HG03095 (cell line): ENCODE measurements around the gene PYROXD2.
A peak's percentile ranks its signal among the peaks of the same experiment; 100 is the strongest.
"Not testable (repeated sequence)": the region's sequence is repeated elsewhere in the genome, so short reads cannot be mapped to it uniquely, and the experiment has no call there.

Experiments
- ATAC-seq: cut with Tn5 transposase; IDR thresholded peaks from one replicate; pipeline ENCODE4 v1.9.1; 2021; ENCODE audit warnings: moderate library complexity; ENCODE audit not compliant: unreplicated experiment

Gene PYROXD2

GRCh38 chr10:98370831-98371820 is 43.9 kb downstream of the PYROXD2 start:
- ATAC-seq = no peak

DNA sequence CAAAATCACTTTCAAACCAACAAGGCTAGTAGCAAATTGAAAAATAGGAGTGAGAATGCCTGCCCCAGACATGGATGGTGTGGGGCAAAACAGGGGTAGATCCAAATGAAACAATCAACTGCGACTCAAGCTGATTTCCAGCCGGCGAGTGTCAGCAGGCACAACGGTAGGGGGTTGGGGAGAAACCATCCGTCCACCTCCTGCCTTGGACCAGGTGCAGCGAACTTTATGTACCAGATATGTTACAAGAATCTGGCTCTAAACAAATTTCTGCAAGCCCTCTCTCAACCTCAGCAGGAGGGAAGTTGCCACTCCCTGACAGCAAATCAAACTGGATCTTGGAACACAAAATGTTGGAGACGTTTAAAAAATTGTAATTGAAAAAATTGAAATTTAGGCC is 45.2 kb downstream of the PYROXD2 start:
- ATAC-seq = no peak

DNA sequence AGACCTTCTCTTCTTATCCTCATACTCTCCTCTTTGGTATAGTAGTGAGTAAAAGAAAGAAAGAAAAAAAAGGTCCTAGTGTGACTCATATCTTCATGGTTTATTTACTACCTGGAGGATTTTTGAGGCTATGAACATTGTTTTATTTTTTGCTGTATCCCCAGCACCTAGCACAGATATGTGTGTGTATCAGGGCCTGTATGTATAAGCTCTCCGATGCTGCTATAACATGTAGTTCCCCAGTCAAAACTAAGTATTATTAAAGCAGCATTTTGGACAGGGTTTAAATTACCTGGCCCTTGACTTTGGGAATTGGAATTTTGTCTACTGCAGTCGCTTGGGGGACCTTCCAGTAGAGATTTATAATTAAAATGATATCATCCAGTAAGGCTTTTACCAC is 46.3 kb downstream of the PYROXD2 start:
- ATAC-seq = no peak

DNA sequence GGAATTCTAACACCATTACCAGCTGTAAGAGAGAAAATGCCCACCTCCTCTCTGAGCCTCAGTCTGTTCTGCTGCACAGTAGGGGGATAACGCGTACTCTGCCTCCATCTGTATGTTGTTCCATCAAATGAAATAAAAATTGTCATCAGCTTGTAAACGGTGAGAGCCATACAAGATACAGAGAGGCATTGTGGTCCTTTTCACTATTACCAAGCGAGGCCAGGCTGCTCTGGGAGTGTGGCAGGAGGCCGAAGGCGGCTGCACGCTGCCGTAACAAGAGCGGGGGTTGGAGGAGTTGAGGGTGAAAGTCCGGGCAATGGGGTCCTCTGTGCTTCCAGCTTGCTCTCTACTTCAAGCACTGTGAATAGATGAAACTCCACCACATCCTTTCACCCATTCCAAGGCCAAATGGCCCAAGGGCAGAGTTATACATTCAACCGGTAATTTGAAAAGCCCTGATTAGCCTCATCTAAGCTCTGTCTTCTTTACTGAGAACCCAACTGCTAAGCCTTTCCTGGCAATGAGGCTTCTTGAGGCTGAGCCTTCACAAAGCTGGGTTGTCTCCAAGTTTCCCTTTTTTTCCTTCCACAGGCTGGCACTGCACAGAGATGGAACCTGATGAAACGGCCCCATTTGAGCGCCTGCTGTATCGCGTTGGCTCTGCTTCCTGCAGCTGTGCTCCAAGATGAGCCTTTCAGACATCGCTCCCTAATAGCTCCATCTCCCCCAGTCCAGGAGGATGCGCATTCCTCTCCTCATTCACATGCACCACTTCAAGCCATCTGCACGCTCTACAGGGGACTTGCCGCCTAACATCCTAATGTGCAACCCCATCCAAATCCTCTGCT is 47.2 kb downstream of the PYROXD2 start:
- ATAC-seq = no peak

DNA sequence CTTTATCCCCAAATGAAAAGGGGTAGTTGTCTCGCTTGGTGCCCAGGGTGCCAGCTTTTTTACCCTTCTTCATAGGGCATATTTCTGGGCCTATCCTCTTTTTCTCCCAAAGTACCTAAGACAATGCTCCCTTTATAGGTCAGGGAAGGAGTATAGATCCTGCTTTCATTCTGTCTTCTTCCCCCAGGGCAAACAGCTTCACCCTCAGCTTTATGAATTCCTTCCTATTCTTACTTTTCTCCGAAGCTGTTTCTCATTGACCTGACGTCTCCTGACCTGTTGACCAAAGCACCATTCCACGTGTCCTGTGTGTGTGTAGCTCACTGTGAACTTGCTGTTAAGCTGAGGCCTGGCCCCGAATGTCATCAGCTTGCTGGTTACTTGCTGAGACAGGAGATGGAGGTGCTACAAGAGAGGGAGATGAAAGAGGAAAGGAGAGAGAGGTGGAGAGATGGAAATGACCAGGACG is 48.9 kb downstream of the PYROXD2 start:
- ATAC-seq = no peak

DNA sequence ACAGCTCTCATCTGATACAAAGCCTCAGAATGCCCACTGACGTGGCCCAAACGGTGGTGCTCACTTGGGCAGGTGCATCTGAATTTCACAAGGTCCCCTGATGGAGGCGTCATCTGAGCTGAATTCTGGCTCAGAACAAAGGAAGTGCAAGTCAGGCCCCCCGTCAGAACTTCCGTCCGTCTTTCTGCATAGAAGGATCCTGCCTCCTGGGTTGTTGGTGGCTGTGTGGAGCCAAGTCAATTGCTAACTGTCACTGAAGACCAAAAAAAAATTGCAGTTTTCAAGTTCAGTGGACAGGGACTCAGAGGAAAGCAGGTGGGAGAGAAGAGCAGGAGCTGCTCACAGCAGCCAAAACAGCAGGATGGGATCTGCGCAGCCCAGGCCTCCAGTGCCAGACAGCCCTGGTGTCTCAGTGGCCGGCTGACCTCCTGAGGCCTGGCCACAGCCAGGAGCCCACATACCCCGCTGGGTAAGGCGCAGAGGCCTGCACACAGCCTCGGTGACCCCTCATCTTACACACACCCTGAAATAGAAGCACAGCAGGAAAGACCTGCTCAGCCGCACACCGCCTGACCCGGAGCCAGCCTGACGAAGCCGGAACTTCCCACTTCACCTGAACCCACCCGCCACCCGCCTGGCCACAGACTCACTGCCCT is 49.4 kb downstream of the PYROXD2 start:
- no peak for ATAC-seq

DNA sequence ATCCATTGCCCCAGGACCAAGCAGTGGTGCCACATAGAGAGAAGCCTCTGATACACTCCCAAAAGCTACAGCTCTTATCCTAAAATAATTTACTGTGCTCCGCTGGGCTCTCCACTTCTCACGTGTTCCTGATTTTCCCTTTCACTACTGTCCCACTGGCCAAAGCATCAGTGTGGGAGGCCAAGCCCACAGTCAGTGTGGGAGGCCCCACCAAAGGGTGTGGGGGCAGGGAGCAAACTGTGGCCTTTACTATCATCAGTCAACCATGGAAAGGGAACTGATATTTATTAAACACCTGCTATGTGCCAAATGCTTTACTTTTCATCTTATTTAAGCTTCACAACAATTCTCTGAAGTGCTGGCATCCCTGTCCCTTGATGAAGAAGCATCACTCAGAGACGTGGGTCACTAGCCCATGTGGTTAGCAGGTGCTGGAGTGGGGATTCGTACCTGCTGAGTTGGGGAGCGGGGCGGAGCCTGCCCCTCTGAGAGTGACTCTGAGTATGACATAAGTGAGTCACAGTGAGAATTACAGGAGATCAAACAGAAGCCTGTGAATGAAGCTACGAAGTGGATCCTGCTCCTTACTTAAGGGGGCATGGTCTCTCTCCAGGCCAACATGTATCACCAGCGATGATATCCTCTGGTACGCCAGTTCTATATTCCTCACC is 50.4 kb downstream of the PYROXD2 start:
- no peak for ATAC-seq

DNA sequence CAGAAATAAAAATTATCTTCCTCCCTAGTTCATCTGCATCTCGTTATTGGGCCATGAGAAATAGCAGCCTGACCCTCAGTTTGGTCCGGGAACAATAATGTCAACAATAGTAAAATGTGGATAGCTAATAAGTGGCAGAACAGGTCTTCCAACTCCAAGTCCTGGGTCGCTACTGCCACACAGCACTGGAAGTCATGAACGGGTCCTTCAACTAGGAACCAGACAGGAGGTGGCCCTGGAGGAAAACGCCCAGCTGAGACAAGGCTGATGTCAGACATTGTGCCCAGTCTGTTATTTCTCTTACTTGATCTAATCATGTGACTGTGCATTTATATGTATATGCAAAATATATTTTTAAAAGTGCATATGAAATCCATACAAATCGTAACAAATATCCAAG is 51.8 kb downstream of the PYROXD2 start:
- no peak for ATAC-seq

GRCh38 chr10:98361131-98362025 is 53.6 kb downstream of the PYROXD2 start:
- ATAC-seq = peak; percentile 95

DNA sequence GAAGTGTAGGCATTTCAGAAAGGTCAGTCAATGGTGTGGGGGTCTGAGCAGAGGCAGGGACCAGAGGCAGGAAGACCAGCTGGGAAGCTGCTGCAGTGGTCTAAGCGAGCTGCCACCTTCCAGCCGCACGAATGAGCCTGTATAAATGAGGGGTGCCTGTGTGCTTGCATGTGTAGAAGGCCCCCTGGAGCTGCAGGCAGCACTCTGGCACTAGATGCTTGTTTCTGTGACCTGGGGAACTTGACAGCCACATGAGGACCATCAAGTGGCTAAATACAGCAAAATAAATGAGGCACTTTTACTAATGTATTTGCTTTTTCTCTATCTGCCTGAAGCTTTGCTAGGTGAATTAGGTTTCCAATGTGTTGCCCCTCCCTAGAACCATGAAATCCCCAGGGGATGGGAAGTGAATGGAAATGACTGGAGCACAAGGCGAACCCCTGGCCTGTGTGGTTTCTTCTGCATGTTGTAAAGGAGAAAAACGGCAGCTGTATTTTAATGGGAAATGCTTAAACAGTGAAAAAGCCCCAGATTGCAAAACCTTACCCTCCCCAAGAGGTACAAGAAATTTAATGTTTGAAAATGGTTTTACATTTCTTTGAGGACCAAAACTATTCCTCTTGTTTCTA is 57.7 kb downstream of the PYROXD2 start:
- no peak for ATAC-seq

GRCh38 chr10:98354491-98354890 is 60.5 kb downstream of the PYROXD2 start:
- ATAC-seq = no peak

DNA sequence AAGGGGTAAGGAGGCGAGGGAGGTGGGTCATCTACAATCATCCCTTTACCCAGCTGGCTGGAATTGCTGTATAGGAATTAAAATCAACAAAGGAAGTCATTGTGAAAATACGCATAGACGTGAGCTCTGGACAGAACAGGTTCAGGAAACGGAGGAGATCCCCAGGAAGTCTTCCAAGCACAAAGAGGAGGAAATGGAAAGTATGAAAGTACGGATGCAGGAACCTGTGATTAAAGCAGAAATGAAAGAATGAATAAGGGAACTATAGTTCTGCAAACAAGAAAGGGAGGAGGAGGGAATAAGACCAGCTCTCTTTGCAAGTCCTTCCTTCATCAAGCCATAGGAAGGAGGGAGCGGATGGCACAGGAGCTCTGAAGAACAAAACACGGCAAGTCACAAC is 61.8 kb downstream of the PYROXD2 start:
- no peak for ATAC-seq

DNA sequence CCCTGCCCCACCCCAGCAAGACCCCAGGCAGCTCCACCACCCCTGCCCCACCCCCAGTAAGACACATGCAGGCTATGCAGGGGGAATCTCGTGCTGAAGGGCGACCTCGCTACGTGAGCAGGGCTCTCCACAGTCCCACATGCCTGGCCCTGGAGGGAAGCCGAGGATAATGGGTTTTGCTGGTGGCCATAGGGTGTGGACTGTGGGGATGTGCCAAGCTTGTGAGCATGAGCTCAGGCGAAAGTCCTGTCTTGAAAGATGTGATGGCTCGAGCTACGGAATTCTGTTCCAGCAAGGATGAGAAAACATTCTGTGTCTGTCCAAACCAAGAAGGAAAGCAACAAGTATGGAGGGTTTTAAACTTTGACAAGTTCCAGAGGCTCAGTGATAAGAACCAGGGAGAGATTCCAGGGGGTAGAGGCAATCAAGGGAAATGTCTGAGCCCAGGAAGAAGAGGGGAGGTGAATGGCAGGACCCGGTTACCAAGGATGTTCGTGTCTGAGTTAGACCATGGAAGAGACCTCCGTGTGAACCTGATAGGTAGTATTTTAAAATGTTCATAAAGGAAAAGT is 63.1 kb downstream of the PYROXD2 start:
- no peak for ATAC-seq

DNA sequence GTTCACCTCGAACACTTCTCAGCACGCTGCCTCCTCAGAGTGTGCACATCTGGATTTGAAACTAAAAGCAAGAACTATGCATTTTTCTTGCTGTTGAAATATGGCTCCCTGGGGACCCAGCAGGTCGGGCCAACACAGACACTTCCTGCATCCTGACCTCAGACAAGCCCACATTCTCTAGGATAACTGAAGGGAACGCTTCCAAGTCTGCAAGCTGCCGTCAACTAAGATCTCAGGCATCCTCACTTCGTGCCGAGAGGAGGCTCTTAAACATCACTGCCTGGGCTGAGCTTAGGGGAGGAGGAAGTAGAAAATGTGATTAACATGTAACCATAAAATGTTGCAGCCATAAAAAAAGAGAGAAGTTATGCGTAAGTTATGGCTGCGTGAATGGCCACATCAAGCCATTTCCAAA is 65.5 kb downstream of the PYROXD2 start:
- no peak for ATAC-seq

- ATAC-seq = no peak
Measured at GRCh38 chr10:98346847-98347246, 68.1 kb downstream of the PYROXD2 start.

DNA sequence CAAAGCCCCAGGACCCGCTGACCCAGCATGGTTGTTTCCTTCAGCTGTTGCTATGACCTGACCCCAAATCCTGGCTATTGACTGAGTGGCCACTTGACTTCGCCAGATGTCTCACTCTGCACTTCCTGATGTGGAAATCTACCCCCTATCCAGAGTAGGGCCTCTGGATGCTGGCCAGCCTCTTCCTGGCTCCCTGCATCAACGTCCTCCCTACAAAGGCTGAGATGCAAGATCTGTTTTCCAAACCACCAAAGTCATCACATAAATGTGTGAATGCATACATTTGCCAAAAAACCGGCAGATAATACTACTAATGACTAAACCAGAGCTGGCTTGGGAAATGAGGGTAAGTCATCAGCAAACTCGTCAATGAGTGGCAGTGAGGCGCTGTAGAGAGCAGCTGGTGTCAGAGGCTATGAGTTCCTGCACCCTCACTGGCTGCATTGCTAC is 70.4 kb downstream of the PYROXD2 start:
- no peak for ATAC-seq

- ATAC-seq = not testable (repeated sequence)
Measured at GRCh38 chr10:98341701-98342100, 73.3 kb downstream of the PYROXD2 start.

GRCh38 chr10:98340940-98341310 is 74.1 kb downstream of the PYROXD2 start:
- ATAC-seq = no peak
